NCI-H1436 treated with DMSO at 0.1 percent for 48 hours (cell line): ENCODE data around the gene ZFHX2.
A peak's percentile ranks its signal among the peaks of the same experiment; 100 is the strongest.

Source experiments
- DNase-seq: peaks from one replicate; lab custom pipeline; 2025; lab: John Stamatoyannopoulos, UW

Gene ZFHX2

DNA sequence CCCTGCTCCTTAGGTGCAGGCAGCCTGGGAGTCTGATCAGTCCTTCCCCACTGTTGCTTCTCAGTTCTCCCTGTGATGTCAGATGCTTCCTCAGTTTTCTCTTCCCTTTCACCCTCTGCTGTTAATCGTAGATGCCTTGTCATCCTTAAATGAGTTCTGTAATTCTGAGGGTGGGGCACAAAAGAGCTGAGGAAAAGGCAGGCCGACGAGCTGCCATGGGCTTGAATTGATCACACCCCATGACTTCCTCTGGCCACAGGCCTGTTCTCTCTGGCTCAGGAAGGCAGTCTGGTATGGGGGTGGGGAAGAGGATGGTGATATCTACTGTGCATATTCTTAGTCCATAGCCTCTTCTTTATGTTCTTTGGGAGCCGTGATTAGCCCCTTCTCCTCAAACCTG is 21.3 kb upstream of the ZFHX2 start:
- DNase-seq, result no peak

DNA sequence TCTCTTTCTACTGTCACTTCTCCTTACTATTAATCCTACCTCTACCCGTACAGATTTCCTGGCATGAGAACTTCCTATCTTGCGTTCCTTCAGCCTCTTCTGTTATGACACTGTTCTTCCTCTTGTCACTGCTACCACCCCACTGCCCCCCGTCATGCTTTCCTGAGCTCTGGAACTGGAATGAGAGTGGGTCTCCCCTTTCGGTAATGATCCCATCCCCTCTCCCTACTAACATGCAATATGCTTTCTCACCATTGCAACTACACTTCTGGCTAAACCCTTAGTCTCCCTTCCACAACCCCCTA is 20.9 kb upstream of the ZFHX2 start:
- DNase-seq, result no peak

DNA sequence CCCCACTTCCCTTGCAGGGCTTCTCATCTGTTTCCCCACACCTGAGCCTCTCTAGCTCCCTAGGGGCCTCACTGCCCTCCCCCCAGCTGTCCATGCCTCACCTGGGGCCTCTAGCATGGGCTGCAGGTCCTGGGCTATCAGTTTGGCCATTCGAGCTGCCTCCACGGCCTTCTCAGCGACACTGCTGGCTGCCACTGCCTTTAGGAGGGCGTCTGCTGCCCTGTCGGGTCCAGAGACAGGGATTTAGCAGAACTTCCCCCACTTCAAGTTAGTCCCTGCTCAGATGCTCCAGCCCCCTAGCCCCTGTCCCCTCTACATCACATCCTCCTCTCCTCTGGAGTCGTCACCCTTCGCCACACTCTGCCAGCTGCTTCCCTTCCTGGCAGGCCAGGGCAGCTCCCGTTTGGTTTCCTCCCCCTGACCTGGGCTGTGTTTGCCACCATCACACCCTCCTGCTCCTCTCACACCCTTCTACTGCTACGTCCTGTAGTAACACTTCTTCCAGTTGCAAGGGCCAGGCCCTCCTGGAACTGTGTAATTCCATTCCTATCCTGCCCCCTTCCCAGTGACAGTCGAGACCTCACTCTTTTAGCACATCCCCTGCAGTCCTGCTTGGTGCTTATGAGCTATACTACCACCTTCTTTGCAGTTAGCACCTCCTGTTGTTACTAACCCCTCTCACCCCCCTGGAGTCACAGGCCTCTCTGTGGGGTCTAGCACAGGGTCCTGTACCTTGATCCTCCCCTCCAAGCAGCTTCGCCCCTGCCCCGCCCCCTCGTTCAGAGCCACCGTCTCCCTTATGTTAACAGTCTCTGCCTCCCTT is 20.3 kb upstream of the ZFHX2 start:
- DNase-seq, result no peak

DNA sequence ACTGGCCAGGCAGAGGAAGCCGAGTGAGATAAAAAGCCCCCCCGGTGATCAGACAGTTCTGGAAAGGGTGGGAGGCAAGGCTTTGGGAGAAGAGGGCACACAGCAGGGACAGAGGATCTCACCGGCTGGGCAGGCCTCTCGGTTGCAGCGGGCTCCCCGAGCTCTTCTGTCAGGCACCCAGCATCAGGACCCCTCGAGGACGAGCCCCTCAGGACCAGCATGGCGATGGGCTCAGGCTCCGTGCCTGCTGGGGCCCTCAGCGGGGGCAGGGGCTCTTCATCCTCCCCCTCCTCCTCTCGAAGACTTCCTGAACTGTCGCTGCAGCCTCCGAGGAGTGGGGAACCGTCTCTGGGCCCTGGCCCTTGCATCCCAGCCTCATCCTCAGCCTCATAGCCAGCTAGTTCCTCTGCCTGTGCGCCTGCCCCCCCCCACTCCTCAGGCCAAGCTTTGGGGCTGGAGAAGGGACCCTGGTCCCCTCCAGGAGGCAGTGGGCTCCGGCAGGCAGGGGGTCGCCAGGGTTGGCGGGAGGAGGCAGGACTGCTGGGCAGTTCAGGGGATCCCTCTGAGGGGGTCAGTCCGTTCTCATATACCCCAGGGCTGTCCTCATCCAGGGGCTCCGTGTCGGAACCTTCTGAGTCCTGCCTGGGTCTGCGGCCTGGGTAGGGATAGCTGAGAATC is 19.4 kb upstream of the ZFHX2 start:
- DNase-seq, result no peak

DNA sequence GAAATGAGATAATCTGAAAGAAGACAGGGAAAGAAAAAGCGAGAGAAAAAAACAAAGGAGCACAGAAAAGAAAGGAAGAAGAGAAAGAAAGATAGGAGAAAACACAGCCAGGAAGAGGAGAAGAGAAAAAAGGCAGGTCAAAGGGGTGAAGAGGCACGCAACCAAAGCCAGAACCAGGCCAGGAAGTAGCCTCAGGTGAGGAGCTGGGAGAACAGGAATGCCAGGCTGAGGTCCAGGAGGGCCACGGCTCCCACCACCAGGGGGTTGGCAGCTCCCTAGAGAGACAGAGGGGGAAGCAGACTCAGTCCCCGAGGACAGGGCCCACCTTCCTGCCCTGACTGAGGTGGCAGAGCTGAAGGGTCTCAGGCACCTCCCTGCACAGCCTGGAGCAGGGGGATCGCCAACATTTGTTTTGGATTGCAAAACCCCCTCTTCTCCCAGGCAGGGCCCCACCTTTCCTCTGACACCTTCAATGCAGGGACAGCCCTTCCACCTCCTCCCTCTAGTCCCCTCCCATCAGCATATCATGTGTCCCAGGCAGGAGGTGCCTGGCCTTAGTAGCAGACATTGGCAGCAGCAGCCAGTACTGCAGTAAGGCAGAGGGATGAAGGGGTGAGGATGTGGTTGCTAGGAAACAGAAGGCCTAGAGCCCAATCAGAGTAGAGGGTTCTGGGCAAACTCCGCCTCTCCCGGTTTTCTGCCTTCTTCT is 18.0 kb upstream of the ZFHX2 start:
- DNase-seq, result peak; percentile 39

DNA sequence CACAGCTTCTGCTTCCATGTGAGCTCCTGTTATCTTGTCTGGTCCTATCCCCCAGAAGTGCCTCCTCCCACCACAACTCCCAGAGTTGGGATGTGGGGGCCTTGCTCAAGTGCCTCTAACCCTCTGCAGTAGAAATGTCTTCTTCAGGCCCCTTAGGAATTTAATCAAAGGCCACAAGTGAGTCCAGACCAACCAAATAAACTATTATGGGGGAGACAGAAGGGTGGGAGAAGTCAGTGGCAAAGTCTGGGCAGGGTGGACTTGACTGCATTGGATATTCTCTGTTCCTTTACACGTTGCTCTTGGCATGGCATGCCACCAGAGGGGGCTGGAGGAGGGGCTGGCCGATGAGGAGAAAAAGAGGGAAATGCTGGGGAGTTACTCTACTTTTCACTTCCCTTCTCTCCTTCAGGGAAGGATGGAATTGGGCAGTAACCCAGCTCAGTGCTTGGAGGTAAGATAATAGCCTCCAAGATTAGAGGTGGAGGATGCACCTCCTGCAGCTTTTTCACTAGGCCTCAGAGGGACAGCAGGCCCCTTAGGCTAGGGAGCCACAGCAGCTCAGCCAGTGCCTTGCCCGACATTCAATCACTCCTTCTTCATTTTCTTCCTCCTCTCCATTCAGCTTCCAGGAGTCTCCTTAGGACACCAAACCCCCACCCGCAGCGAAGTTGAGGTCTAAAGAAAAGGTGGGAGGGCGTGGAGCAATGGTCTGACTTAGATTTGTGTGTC is 17.2 kb upstream of the ZFHX2 start:
- DNase-seq, result no peak

DNA sequence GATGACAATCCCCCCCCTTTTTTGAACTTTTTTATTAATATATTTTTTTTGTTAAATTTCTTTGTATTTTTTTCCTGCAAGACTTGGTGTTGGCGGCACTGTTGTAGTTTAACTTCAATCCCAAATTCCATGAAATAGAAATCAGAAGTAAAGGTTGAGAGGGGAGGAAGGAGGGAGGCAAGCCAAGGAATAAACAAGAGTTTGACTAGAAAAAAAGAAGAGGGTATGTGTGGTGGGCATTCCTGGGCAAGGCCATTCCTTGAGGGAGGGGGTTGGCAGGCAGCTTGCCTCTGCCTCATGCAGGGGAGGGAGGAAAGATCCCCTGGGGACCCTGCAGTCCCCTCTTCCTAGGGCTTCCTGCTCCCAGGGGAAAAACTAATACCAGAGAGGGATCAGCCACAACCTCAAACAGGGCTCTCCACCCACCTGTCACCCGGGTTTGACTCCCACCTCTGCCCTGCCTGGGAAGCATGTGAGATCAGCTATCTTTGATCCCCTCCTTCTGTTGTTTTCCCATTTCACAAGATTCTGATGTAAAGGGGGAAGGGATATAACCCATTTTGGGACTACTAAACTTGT is 16.5 kb upstream of the ZFHX2 start:
- no peak for DNase-seq

DNA sequence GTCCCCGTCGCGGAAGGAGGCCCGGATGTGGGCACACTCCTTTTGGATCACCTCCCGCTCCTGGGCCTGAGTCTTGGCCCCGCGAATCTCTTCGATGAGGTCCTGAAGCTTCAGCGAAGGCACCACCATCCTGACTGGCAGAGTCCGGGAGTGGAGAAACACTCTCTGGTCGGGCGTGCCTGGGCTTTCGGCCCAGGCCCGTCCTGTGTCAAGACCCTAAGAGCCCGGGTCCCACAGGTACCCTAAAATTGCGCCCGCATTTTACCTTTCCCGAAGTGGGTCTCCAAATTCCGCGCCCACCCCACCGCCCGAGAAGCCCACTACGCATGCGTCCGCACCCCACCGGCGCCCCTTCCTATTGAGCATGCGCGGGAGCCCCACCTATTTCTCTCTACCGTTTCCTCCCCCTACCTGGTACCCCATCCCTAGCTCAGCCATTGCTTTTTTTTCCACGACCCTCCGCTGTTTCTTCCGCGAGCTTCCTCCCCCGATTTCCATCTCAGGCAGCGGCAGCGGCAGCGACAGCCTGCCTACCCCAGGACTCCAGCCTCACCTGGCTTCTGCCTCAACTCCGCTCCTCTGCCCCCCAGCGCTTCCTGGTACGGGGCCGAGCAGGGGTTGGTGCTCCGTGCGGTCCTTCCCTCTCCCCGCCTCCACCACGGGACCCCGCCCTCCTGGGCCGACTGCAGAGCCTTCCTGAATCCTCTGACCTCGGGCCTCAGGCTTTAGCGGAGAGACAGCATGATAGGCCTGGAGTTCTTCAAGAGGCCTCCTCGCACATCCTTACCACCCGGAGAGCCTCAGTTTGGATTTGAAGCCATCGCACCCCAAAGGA is 15.8 kb upstream of the ZFHX2 start, which contains the start of gene AP1G2:
AP1G2 (minus strand) TSS at position 606 of the 835 bp plus-strand sequence; CDS start at position 129, 477 bp downstream.
- no peak for DNase-seq

DNA sequence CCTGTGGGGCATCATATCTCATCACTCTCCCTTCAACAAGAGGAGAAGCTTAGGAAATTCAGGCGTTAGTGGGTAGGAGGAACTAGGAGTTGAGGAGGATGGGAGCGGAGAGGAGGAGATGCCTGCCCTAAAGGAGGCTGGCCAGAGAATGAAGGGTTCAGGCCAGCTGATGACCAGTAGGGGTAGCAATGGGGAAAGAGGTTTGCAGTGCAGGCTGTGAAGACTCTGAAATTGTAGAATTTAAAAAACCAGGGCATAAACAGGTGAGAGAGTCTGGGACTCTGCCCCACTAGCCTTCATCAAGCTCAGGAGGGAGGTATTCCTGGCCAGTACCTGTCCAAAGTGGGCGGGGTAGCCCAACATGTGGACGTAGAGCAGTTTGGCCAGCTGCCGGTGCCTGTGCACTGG is 15.2 kb upstream of the ZFHX2 start:
- DNase-seq, result no peak

DNA sequence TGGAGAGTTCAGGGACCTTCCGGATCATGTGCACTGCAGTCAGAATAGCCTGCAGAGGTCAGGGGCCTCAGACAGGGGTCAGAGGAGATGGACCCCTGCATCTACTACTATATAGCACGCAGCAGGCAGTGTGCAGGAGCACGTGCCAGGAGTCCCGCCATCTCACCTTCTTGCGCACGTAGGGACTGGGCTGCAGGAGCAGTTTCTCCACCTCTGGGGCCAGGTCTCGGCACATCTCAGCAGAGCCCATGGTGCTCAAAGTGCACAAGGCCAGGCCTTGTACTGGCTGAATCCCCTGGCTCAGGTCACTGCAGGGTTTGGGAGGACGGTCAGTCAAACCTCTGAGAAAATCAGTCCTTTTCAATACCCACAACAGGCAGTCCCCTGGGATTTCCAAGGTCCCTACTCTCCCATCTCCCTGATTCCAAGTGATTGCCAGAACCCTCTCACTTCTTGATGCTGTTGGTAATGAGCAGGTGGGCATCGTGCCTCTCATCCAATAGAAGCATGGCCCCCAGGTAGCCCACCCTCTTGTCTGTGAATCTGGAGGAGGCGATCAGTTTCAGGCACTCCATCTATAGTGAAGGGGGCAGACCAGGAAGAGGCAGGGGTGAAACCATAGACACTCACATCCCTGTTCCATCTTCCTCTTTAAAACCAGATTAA is 14.7 kb upstream of the ZFHX2 start:
- DNase-seq, result no peak

DNA sequence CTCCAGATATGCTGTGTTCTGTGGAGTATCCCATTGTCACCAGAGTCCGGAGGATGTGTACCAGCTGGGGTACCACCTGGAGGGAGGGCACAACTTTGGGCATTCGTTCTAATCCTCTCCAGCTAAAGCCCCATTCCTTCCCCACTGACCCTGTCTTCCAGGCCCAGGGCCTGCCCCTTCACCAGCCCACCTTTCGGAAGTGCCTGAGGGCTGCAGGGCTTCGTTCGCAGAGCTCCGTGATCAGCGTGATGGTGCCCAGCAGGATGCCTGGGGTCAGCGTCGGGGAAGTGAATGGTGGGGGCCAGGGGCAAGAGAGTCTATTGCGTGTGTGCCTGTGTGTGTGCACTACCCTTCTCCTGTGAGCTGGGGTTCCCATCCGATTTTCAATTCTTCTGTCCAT is 14.1 kb upstream of the ZFHX2 start:
- DNase-seq, result no peak

DNA sequence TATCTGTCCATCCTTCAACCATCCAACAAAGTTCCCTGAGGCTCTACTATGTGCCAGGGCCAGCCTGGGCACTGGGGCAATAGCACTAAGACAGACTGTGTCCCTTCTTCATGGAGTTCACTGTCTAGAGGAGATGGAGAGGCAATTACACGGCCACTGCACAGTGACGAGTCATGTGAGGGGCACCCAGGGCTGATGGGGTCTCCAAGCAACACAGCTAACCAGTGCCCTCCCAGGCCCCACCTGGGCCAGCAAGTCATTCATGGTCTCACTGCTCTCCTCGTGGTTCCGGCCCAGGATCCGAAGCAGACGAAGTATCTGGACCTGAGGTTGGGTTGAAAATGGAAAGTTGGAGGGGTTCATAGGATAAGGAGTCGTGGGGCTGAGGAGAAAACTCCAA is 13.3 kb upstream of the ZFHX2 start:
- no peak for DNase-seq

DNA sequence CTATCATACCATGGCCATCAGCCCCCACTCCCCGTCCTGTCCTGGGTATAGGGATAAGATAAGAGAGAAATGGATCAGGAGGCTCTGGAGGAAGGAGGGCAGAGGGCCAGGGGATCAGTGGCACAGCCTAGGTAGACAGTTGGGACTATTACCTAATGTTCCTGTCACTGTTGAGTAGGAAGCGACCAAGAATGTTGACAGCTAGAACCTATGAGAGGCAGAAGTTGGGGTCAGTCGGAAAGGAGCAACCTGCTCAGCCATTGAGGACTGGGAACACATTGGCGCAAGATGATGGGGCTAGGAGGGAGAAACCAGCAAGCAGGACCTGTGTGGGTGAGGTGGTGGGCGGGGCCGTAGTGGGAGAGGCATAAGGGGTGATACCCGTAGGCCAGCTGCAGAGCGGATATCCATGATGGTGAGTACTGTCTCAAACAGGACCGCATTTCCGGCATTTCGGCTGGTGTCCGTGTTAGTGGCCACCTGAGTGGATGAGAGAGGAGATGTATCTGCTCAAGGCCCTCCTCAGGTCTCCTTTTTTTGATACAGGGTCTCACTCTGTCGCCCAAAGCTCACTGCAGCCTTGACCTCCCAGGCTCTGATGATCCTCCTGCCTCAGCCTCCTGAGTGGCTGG is 12.7 kb upstream of the ZFHX2 start:
- no peak for DNase-seq

DNA sequence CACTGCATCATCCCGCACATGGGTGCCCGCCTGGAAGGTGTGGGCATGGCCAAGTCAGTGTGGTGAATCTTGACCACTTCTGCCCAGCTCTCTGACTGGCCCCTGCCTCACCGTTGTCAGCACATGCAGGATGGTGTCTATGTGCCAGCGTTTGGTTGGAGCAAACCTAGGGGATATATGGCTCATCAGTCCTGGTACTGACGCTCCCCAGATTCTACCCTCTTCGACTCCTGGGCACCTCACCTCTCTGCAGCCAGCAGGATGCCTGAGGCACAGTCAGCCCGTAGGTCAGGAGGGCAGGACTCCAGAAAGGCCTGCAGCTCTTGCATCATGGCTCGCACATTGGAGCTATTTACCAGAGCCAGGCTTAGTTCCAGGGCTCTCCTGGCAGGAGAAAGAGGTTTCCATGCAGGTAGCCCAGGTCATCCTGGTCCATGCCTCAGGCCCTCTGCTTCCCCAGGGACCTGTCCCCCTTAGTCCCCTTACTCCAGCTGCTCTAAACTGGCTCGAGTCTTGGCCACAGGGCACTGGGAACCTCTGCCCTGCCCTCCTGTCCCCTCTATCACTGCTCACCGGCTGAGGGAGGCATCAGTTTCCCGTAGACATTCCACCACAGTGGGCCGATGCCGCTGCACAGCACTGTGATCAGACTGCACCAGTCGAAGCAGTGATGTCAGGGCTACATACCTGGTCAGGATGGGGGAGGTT is 12.1 kb upstream of the ZFHX2 start:
- DNase-seq, result no peak

DNA sequence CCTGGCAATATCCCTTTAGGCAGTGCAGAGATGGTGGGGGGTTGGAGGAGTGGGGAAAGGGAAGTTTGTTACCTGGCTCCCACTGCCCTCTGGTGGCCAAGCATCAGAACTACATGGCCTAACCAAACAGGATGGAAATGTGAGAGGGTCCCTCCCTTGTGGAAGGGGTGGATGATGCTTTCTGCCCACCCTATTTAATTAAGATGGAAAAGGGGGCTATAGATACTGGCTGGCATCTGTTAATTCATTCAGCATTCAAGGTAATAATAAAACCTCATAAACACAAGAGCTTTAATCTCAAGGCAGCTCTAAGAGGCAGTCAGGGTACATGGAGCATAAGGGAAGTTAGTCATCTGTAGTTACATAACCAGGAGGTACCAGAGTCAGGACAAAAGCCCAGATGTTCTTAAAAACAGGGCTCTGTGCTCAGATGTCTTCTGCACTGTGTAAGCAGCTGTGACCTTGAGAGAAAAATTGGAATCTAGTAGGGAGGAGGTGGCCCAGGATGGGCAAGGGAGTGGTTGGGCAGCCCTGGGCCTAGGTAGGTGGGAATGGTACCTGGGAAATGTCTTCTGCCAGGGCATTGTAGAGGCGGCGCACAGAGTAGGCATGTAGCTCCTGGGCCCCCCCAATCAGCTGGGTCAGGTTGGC is 11.4 kb upstream of the ZFHX2 start:
- DNase-seq, result no peak

DNA sequence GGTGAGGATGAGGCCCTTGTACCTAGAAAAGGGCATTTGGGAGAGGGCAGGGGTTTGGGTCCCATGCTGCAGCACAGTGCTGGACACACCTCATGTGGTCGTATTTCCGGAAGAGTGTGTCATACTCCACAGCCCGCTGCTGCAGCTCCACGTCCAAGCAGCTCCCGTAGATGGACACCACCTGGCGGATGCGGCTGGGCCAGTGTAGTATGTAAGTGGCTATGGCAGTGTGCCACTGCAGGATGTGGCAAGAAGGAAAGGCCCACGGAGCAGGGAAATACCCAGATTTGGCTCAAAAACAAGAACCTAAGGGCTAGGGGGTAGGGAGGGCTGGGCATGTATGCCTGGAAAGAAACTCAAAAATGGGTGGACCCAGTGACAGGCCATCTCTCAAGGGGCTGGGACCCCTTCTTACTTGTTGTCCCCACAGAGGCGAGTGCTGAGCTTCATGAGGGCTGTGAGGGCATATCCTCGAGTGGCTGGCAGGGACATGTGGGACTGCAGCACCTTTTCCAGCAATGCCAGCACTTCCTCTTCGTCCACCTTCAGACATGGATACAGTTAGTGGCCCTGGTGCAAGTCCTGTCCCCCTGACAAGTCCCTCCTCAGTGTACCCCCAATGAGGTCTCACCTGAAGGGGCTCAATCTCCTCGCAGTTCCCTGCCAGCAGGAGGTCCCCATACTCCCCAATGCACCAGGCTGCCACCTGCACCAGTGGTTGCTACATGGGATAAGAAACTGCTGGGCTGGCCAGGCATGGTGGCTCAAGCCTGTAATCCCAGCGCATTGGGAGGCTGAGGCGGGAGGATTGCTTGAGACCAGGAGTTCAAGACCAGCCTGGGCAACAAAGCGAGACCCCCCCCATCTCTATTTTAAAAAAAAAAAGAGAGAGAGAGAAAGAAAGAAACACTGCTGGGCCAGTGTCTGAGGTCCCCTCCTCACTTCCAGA is 10.6 kb upstream of the ZFHX2 start:
- DNase-seq, result no peak

DNA sequence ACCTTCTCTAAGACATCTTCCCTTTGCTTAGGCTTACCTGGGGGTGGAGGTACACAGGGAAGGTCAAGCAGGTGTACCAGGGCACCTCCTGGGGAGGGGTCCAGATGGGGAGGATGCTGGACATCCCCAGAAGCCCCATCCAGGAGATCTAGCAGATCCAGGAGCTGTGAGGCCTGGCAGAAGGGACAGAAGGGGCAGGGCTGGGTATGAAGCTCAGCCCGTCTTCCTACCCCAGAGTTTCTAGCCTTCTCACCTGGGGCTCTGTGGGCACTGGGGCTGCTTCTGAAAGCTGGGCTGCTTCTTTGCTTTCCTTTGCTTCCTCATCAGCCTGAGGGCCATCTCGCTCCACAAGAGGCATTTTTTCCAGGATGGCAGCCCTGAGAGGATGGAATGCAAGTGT is 9.7 kb upstream of the ZFHX2 start:
- no peak for DNase-seq
